ENCODE measurements around the gene FIGNL2.

FIGNL2 gene

DNA sequence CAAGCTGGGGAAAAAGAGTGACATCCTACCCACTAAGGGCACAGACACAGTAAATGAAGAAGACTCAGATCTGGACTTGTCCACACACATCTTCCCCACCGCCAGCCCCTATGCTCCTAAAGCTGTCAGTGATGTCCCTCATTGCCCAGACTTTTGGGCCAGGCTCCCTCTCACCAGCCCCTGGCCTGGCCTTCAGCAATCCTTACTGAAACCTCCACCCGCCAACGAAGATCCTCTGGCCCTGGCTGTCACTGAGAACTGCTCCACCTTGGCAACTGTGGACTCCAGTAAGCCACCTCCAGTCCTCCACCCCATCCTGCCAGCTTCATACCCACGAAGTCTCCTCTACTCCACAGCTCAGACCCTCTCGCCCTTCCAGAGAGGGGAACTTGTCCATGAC, 23.3 kb downstream of the FIGNL2 start:
- 91 to 92% methylated on average over 5 of the region's 5 CpGs for WGBS, 2 experiments
- H3K4me1 ChIP-seq (ENCODE audit: control insufficient read depth, insufficient read depth, low read length) = peaks cover 33% of the 10 kb centered on the region

DNA sequence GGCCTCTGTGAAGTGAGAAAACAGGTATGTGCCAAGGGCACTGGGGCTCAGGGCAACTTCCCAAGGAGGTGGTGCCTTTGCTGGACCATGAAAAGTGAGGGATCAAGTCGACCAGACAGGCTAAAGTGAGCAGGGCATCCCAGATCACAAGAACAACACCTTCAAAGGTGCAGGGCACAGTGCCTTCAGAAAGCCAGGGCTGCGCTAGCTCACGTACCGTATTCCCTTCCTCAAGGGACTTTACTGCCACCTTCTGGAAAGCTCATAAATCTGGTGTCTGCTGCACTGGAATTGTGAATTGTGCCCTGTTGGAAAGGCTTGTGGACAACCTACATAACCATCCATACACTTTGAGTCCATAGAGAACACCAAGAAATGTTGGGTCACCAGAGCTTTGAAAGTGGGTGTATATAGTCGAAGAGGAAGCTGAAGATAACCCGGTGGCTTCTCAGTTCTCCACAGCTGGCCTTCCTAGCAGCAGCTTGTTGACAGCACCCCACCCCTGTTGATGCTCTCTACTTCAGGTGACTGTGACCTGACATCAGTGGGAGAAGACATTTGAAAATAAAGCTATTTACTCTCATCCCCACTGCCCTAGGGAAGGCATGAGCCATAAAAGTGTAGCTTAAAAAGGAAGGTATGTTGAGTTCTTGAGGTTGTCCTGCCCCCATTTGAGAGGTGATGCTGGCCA, 24.5 kb downstream of the FIGNL2 start:
- Histone ChIP-seq H3K27me3 (ENCODE audit: control insufficient read depth, insufficient read depth, low read length, poor library complexity, severe bottlenecking) (no peaks in the 10 kb centered on the region), H3K9me3 (ENCODE audit: control insufficient read depth, low read length) (no peaks in the 10 kb centered on the region), H3K4me1 (ENCODE audit: control insufficient read depth, insufficient read depth, low read length) (peaks cover 32% of the 10 kb centered on the region), H3K36me3 (ENCODE audit: control insufficient read depth, insufficient read depth, low read length) (peaks cover 4% of the 10 kb centered on the region), H3K4me3 (ENCODE audit: insufficient read depth, low read depth, low read length) (no peak overlapping the region), H3K27ac (ENCODE audit: insufficient read depth, low read depth, low read length, poor library complexity, severe bottlenecking) (no peak overlapping the region)
- 56 to 63% methylated on average over 6 of the region's 6 CpGs for WGBS, 2 experiments

More for the DNA sequence above, 23.3 kb downstream of the FIGNL2 start:
- no peak overlapping the region for H3K27ac ChIP-seq (ENCODE audit: insufficient read depth, low read depth, low read length, poor library complexity, severe bottlenecking)
- no peak overlapping the region for H3K4me3 ChIP-seq (ENCODE audit: insufficient read depth, low read depth, low read length)
- H3K36me3 ChIP-seq (ENCODE audit: control insufficient read depth, insufficient read depth, low read length) = peaks cover 4% of the 10 kb centered on the region
- no peaks in the 10 kb centered on the region for H3K27me3 ChIP-seq (ENCODE audit: control insufficient read depth, insufficient read depth, low read length, poor library complexity, severe bottlenecking)
- no peaks in the 10 kb centered on the region for H3K9me3 ChIP-seq (ENCODE audit: control insufficient read depth, low read length)

DNA sequence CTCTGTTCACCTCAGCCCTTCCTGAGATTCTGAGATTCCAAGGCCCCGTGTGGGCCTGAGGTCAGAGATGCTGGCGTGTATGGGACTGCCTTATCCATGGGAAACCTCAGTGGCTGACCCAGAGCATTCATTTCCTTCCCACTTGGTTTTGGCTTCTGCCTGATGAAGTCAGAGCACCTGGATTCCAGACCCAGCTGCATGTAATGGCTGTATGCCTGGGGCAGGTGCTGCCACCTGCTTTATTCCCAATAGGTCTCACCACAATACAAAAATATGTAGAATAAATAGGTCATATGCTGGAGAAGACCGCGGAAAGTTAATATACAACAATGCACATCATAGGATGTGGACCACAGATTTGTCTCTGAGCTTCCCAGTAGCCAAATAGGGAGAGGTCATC, 25.6 kb downstream of the FIGNL2 start:
- H3K4me1 ChIP-seq (ENCODE audit: control insufficient read depth, insufficient read depth, low read length) = peaks cover 22% of the 10 kb centered on the region
- H3K9me3 ChIP-seq (ENCODE audit: control insufficient read depth, low read length) = no peaks in the 10 kb centered on the region
- H3K27ac ChIP-seq (ENCODE audit: insufficient read depth, low read depth, low read length, poor library complexity, severe bottlenecking) = no peak overlapping the region
- 91 to 98% methylated on average over 4 of the region's 4 CpGs for WGBS, 2 experiments
- peaks cover 4% of the 10 kb centered on the region for H3K36me3 ChIP-seq (ENCODE audit: control insufficient read depth, insufficient read depth, low read length)
- H3K27me3 ChIP-seq (ENCODE audit: control insufficient read depth, insufficient read depth, low read length, poor library complexity, severe bottlenecking) = no peaks in the 10 kb centered on the region
- no peak overlapping the region for H3K4me3 ChIP-seq (ENCODE audit: insufficient read depth, low read depth, low read length)

DNA sequence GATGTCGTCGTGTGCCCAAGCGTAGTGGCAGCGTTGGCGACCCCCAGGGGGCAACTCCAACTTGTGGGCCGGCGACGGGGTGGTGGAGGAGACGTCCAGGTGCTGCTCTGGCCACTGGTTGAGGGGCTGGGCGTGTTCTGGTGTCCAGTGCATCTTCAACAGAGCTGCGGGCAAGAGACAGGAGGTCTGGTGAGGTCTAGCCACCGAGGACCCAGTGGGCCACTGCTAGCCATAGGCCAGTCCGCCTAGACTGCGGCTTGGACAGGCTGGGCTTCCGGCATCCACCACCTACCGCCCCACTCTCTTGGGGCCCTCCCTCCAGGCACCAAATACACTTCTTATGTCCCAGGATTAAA, 26.3 kb downstream of the FIGNL2 start:
- WGBS, 2 experiments = 92 to 95% methylated on average over 16 of the region's 16 CpGs

DNA sequence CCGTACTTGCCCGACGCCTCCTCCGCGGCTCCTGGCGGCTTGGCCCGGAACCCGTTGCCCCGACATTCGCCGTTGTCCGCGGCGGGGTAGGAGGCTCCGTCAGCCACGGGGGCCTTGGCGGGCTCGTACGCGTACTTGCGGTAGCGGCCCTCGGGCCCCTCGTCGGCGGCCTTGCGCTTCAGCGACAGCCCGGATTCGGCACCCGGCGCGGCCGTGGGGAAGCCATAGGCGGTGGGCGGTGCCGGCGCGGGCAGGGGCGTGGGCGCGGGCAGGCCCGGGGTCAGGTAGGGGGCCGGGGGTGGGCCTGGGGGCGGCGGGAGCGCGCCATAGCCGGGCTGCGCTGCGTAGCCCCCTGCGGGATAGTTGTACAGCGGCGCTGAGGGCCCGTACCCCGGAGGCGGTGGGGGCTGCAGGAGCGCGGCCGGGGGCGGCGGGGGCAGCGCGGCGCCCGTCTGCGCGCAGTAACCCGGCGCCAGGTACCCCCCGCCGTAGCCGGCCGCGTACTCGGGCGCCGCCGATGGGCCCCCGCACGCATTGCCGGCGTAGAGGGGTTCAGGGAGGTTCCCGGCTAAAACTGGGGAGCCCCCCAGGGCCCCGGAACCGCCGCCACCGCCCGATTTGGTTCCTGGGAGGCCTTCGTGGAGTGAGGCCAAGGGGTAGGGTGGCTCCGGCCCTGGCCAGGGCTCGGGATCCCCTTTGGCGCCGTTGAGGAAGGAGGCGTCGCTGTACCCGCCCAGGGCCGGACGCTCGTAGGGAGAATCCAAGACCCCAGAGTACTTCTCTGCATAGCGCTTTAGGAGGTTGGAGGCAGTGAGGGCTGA, 26.9 kb downstream of the FIGNL2 start:
- Histone ChIP-seq H3K27me3 (ENCODE audit: control insufficient read depth, insufficient read depth, low read length, poor library complexity, severe bottlenecking) (no peaks in the 10 kb centered on the region), H3K27ac (ENCODE audit: insufficient read depth, low read depth, low read length, poor library complexity, severe bottlenecking) (no peak overlapping the region), H3K4me1 (ENCODE audit: control insufficient read depth, insufficient read depth, low read length) (peaks cover 9% of the 10 kb centered on the region), H3K36me3 (ENCODE audit: control insufficient read depth, insufficient read depth, low read length) (peaks cover 7% of the 10 kb centered on the region), H3K9me3 (ENCODE audit: control insufficient read depth, low read length) (no peaks in the 10 kb centered on the region), H3K4me3 (ENCODE audit: insufficient read depth, low read depth, low read length) (peak overlapping the region; percentile 11)
- WGBS, 2 experiments = 46 to 49% methylated on average over 101 of the region's 101 CpGs

More for the DNA sequence above, 26.3 kb downstream of the FIGNL2 start:
- H3K27ac ChIP-seq (ENCODE audit: insufficient read depth, low read depth, low read length, poor library complexity, severe bottlenecking) = no peak overlapping the region
- no peaks in the 10 kb centered on the region for H3K9me3 ChIP-seq (ENCODE audit: control insufficient read depth, low read length)
- peaks cover 15% of the 10 kb centered on the region for H3K4me1 ChIP-seq (ENCODE audit: control insufficient read depth, insufficient read depth, low read length)
- peaks cover 4% of the 10 kb centered on the region for H3K36me3 ChIP-seq (ENCODE audit: control insufficient read depth, insufficient read depth, low read length)
- H3K27me3 ChIP-seq (ENCODE audit: control insufficient read depth, insufficient read depth, low read length, poor library complexity, severe bottlenecking) = no peaks in the 10 kb centered on the region
- H3K4me3 ChIP-seq (ENCODE audit: insufficient read depth, low read depth, low read length) = no peak overlapping the region

DNA sequence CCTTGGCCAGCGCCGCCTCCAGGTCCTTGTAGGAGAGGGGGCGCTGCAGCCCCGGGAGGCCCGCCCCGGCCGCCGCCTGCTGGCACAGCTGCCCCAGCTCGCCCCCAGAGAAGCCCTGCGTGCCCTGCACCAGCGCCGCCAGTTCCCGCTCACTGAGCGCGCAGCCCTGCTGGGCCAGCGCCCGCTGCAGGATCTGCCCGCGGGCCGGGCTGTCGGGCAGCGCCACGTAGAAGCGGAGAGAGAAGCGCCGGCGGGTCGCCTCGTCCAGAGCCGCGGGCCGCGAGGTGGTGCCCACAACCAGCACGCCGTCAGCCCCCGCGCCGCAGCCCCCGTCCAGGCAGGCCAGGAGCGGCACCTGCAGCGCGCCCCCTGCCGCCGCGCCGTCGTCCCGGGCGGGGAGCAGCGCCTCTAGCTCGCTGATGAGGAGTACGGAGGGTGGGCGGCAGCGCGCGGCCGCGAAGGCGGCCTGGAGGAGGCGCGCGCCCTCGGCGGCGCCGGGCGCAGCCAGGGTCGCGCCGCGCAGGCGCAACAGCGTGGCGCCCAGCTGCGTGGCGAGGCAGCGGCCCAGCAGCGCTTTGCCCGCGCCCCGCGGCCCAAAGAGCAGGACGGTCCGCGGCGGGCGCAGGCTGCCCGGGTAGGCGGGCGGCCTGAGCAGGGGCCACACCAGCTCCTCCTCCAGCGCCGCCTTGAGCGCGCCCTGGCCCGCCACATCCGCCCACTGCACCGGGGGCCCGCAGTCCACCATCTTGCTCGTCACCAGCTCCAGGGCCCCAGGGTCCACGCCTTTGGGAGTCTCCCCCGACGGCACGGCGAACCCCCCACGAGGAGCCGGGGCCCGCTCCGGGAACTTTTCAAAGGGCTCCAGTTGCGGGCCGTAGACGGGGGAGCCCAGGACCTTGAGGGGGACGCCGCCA, 27.7 kb downstream of the FIGNL2 start:
- Histone ChIP-seq H3K27me3 (ENCODE audit: control insufficient read depth, insufficient read depth, low read length, poor library complexity, severe bottlenecking) (no peaks in the 10 kb centered on the region), H3K36me3 (ENCODE audit: control insufficient read depth, insufficient read depth, low read length) (peaks cover 7% of the 10 kb centered on the region), H3K27ac (ENCODE audit: insufficient read depth, low read depth, low read length, poor library complexity, severe bottlenecking) (no peak overlapping the region), H3K4me3 (ENCODE audit: insufficient read depth, low read depth, low read length) (peak overlapping the region; percentile 19), H3K9me3 (ENCODE audit: control insufficient read depth, low read length) (no peaks in the 10 kb centered on the region), H3K4me1 (ENCODE audit: control insufficient read depth, insufficient read depth, low read length) (peaks cover 8% of the 10 kb centered on the region)
- WGBS, 2 experiments = 7 to 8% methylated on average over 113 of the region's 113 CpGs

DNA sequence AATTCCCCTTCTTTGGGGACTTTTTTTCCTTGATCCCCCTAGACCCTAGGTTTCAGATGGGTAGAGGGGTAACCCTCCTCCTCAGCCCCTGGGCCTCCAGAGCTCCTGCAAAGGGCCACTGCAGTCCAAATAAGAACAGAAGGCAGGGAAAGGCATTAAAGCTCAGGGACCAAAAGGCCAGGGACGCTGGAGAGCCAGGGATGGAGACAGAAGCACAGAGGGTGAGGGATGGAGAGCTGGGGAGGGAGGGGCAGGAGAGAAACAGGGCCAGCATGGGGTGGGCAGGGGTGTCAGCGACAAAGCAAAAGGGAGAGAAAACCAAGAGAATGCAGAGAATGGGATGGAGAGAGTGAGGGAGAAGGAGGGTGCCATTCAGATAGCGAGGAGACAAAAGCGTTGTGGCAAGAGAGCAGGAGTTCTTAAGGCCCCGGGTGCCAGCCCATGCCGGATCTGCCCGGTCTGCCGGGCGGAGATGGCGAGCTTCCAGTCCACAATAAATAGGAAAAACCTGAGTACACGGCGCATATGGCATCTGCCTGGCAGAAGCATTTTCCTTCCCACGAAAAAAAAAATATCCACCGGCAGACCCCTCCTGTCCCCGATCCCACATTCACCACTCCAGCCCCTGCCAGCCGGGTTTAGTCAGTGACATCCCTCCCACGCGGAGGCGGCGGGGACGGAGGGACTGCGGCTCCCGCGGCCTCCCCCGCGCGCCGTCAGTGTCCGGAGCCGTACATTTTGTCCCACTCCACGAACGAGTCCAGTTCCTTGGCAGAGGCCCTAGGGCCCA, 28.6 kb downstream of the FIGNL2 start:
- Histone ChIP-seq H3K36me3 (ENCODE audit: control insufficient read depth, insufficient read depth, low read length) (peaks cover 7% of the 10 kb centered on the region), H3K27me3 (ENCODE audit: control insufficient read depth, insufficient read depth, low read length, poor library complexity, severe bottlenecking) (peaks cover 7% of the 10 kb centered on the region), H3K9me3 (ENCODE audit: control insufficient read depth, low read length) (no peaks in the 10 kb centered on the region), H3K4me3 (ENCODE audit: insufficient read depth, low read depth, low read length) (peak overlapping the region; percentile 19), H3K4me1 (ENCODE audit: control insufficient read depth, insufficient read depth, low read length) (peaks cover 15% of the 10 kb centered on the region), H3K27ac (ENCODE audit: insufficient read depth, low read depth, low read length, poor library complexity, severe bottlenecking) (no peak overlapping the region)
- WGBS, 2 experiments = 41 to 44% methylated on average over 32 of the region's 32 CpGs

DNA sequence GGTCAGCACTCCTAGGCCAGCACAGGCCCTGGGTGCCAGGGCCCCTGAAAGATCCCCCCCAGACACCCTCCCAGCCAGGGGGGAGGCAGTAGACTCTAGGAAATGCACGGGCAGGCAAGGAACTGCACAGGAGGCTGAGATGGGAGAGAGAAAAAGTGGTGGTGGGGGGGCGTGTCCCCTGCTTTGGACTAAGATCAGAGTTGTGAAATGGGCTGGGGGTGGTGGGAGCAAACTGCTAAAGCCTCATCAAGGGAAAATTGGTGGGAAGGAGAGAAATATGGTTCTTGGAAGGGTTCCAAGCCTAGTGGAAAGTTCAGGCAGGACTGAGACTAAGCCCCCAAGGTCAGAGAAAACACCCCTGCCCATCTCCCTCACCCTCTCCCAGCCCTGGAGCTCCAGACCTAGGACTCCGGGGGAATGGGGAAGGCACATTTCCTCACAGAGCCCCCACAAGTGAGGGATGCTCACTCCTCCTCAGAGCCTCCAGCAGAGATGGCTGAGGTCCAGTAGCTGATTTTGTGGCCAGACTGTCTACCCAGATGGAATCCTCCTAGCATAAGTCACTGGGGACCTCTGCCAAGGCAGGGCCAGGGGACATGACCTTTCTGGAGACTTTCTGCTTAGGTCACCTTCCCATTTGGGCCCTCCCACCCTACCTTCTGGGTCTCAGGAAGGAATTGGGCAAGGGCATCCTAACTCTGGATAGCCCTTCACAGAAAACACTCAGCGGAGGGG, 29.8 kb downstream of the FIGNL2 start:
- H3K4me1 ChIP-seq (ENCODE audit: control insufficient read depth, insufficient read depth, low read length) = peaks cover 18% of the 10 kb centered on the region
- H3K4me3 ChIP-seq (ENCODE audit: insufficient read depth, low read depth, low read length) = no peak overlapping the region
- 89 to 90% methylated on average over 3 to 4 of the region's 4 CpGs for WGBS, 2 experiments
- H3K27ac ChIP-seq (ENCODE audit: insufficient read depth, low read depth, low read length, poor library complexity, severe bottlenecking) = no peak overlapping the region
- H3K36me3 ChIP-seq (ENCODE audit: control insufficient read depth, insufficient read depth, low read length) = peaks cover 7% of the 10 kb centered on the region
- H3K27me3 ChIP-seq (ENCODE audit: control insufficient read depth, insufficient read depth, low read length, poor library complexity, severe bottlenecking) = peaks cover 16% of the 10 kb centered on the region
- H3K9me3 ChIP-seq (ENCODE audit: control insufficient read depth, low read length) = no peaks in the 10 kb centered on the region

DNA sequence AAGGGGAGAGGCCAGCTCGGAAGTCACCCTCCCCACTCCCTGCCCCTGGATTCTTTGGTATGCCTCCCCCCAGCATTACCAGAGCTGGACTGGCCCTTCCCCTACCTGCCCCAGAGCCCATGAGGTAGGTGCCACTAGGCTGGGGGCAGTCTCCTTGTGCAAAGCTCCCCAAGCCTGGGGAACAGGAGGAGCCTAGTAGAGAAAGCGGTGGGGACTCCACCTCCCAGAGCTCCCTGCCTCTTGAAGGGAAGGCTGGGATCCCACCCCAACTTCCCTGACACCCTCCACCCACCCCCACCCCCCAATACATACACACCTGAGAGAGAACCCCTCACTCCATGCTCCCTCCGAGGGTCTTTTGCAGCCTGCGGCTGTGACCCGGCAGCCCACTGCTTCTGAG, 30.4 kb downstream of the FIGNL2 start:
- H3K4me3 ChIP-seq (ENCODE audit: insufficient read depth, low read depth, low read length) = no peak overlapping the region
- H3K9me3 ChIP-seq (ENCODE audit: control insufficient read depth, low read length) = no peaks in the 10 kb centered on the region
- H3K4me1 ChIP-seq (ENCODE audit: control insufficient read depth, insufficient read depth, low read length) = peaks cover 18% of the 10 kb centered on the region
- WGBS, 2 experiments = 91 to 92% methylated on average over 4 to 5 of the region's 5 CpGs
- no peak overlapping the region for H3K27ac ChIP-seq (ENCODE audit: insufficient read depth, low read depth, low read length, poor library complexity, severe bottlenecking)
- H3K27me3 ChIP-seq (ENCODE audit: control insufficient read depth, insufficient read depth, low read length, poor library complexity, severe bottlenecking) = peaks cover 23% of the 10 kb centered on the region
- peaks cover 7% of the 10 kb centered on the region for H3K36me3 ChIP-seq (ENCODE audit: control insufficient read depth, insufficient read depth, low read length)

Data from ectodermal cell (in vitro differentiated cells).